Esophagus (tissue), 2 donors: ENCODE data around the gene POM121L2. TPM values are rescaled to one million over a fixed set of nuclear protein-coding genes. Genes with fewer than 3 reads are reported as not detected.
"Not testable (repeated sequence)": the region's sequence is repeated elsewhere in the genome, so short reads cannot be mapped to it uniquely, and the experiment has no call there.

Experiments
- H3K27ac ChIP-seq, 2 donors: one replicate each; pipeline ENCODE4 v1.5.1; 2013; ENCODE audit warnings: low read depth in 2 of 2, mild to moderate bottlenecking in 2 of 2, inconsistent platforms in 1 of 2, low read length in 1 of 2, moderate library complexity in 1 of 2
- H3K27me3 ChIP-seq, 2 donors: one replicate each; pipeline ENCODE4 v1.6.1; 2013; ENCODE audit warnings: low read length in 2 of 2, control low read depth in 1 of 2, mild to moderate bottlenecking in 1 of 2; ENCODE audit not compliant: insufficient read depth in 2 of 2, control insufficient read depth in 1 of 2
- H3K36me3 ChIP-seq, 2 donors: one replicate each; pipeline ENCODE4 v1.6.1; 2013; ENCODE audit warnings: low read length in 1 of 2; ENCODE audit not compliant: control insufficient read depth in 2 of 2, insufficient read depth in 2 of 2
- H3K4me1 ChIP-seq, 2 donors: one replicate each; pipeline ENCODE4 v1.6.1; 2013; ENCODE audit warnings: low read length in 1 of 2; ENCODE audit not compliant: control insufficient read depth in 2 of 2, insufficient read depth in 2 of 2
- H3K4me3 ChIP-seq, 2 donors: one replicate each; pipeline ENCODE4 v1.5.1; 2013; ENCODE audit warnings: low read length in 2 of 2, mild to moderate bottlenecking in 2 of 2, low read depth in 1 of 2, moderate library complexity in 1 of 2
- H3K9me3 ChIP-seq, 2 donors: one replicate each; pipeline ENCODE4 v1.6.1; 2013; ENCODE audit warnings: mild to moderate bottlenecking in 2 of 2, low read depth in 1 of 2, low read length in 1 of 2, moderate library complexity in 1 of 2; ENCODE audit not compliant: control insufficient read depth in 2 of 2, insufficient read depth in 1 of 2
- WGBS, 2 donors: extraction: QIAGEN DNeasy Blood & Tissue Kit; methylation state at CpG; one replicate each; pipeline ENCODE4 v1.1.7; 2013; 5-methylcytosine and 5-hydroxymethylcytosine counted together
- polyA plus RNA-seq, 2 donors: library from polyadenylated mRNA; stranded (reverse); fragments of 200-250 nt; gene quantifications; one replicate each; pipeline ENCODE4 v1.2.3, GENCODE V29; 2013
- donor health status: healthy with polysubstance abuse.
- donor health status: Bipolar disorder and iron deficiency.

POM121L2 gene
- polyA plus RNA-seq, 2 donors = not detected

DNA sequence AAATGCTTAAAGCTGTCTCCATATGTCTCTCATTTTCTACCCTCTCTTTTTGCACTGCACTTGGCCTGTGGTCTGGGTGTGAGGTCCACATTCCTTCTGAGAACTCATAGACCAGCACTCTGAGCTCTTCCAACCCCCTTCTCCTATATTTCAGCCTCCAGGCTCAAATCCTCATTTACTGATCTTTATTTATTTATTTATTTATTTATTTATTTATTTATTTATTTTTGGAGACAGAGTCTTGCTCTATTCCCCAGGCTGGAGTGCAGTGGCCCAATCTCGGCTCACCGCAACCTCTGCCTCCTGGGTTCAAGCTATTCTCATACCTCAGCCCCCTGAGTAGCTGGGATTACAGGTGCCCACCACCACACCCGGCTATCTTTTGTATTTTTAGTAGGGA lies 45.1 kb downstream of the POM121L2 start:
- not testable (repeated sequence) for H3K9me3 ChIP-seq, H3K27me3 ChIP-seq, H3K36me3 ChIP-seq, H3K4me3 ChIP-seq, H3K27ac ChIP-seq, H3K4me1 ChIP-seq
- 87 to 92% methylated on average over 3 of the region's 3 CpGs for WGBS, 2 donors

DNA sequence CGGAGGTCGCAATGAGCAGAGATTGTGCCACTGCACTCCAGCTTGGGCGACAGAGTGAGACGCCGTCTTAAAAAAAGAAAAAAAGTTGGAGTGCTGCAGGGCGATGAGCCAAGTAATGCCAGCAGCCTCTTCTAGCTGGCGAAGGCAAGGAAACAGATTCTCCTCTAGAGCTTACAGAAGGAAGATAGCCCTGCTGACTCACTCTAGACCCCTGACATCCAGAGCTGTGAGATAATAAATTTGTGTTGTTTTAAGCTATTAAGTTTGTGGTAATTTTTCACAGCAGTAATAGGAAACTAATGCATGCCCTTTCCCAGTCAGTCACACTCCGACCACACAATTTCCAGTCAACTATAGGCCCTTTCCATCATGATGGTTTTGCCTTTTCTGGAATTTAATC lies 48.2 kb downstream of the POM121L2 start:
- Histone ChIP-seq H3K27ac (no peak overlapping the region), H3K36me3 (no peaks in the 10 kb centered on the region), H3K4me3 (no peak overlapping the region), H3K27me3 (peaks cover 0 to 9% of the 10 kb centered on the region in 2 donors), H3K9me3 (no peaks in the 10 kb centered on the region), H3K4me1 (no peaks in the 10 kb centered on the region)
- 74 to 81% methylated on average over 8 of the region's 8 CpGs for WGBS, 2 donors

DNA sequence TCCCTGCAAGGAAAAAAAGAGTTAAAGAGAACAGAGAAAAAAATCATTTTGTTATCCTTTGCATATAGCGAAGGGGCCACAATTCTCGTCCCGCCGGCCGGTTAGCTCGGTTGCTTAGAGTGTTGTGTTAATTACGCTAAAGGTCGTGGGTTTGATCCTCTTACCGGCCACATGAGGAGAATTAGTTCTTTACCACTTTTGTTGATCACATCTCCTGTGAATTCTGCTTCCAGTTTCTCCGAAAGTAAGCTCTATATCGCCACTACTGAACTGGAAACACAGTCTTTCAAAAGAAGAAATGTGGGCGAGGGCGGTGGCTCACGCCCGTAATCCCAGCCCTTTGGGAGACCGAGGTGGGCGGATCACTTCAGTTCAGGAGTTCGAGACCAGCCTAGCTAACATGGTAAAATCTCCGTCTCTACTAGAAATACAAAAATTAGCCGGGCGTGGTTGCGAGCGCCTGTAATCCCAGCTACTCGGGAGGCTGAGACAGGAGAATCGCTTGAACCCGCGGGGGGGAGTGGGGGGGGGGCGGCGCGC lies 51.2 kb downstream of the POM121L2 start:
- no peaks in the 10 kb centered on the region for H3K4me1 ChIP-seq
- H3K27ac ChIP-seq = no peak overlapping the region
- 12 to 13% methylated on average over 29 to 30 of the region's 30 CpGs for WGBS, 2 donors
- H3K4me3 ChIP-seq = no peak overlapping the region
- H3K36me3 ChIP-seq = no peaks in the 10 kb centered on the region
- H3K9me3 ChIP-seq = peaks cover 0 to 2% of the 10 kb centered on the region in 2 donors
- no peaks in the 10 kb centered on the region for H3K27me3 ChIP-seq

DNA sequence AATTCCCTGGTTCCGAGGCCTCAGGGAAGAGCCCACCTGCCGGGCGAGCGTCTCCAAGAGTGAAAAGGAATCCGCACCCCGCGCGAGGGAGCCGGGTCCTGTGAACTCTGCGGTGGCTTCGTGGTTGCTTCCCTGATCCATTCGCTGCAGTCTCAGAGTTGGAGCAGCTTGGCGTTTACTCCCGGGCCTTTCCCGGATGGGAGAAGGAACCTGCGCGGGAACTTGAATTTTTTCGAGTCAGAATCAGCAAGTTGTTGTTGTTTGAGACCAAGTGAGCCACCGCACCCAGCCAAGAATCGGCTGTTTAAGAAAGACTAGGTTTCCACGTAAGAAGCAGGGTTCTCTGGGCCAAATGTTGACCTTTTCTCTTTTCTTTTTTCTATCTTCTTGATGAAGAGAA lies 51.7 kb downstream of the POM121L2 start:
- no peaks in the 10 kb centered on the region for H3K27me3 ChIP-seq

More for the DNA sequence above, 51.7 kb downstream of the POM121L2 start:
- Histone ChIP-seq H3K4me1 (no peaks in the 10 kb centered on the region), H3K27ac (no peak overlapping the region), H3K4me3 (no peak overlapping the region), H3K9me3 (peaks cover 0 to 2% of the 10 kb centered on the region in 2 donors), H3K36me3 (no peaks in the 10 kb centered on the region)
- 16 to 20% methylated on average over 21 of the region's 21 CpGs for WGBS, 2 donors

Other genes with a start within 250 kb of the POM121L2 start
- 1 to 10 TPM; 3.6 to 8.9 TPM for gene PRSS16, start 64.6 kb downstream of the POM121L2 start, polyA plus RNA-seq
- gene ZNF391, start 76.5 kb upstream of the POM121L2 start, polyA plus RNA-seq = under 1 TPM; 0.47 to 0.51 TPM
- 1 to 10 TPM; 1.3 to 1.6 TPM for gene ZNF184, start 160.8 kb upstream of the POM121L2 start, polyA plus RNA-seq